GM12878 (cell line): ENCODE results near the gene PGAP6. TPM values are rescaled to one million over a fixed set of nuclear protein-coding genes. Genes with fewer than 3 reads are reported as not detected.

ENCODE experiments used
- ATAC-seq: fragments of 200-7000 bp; cut with Tn5 transposase; 3 replicates; pipeline ENCODE4 v1.9.1; 2020; ENCODE audit warnings: mild to moderate bottlenecking, moderate library complexity
- BruUV-seq: library from RNA; stranded (reverse); fragments of 400-500 nt; replicated peaks from 2 replicates; lab custom pipeline; 2021; lab: Mats Ljungman, UMichigan
- CTCF ChIA-PET: fragments of 300-600 bp; sonication (Branson Sonifier 250); formaldehyde crosslinking; extraction: SDS; loops from one replicate; lab custom pipeline; 2021; ENCODE audit warnings: inconsistent platforms; lab: Yijun Ruan, JAX
- POLR2A ChIA-PET: fragments of 350-600 bp; formaldehyde crosslinking; extraction: SDS; loops from one replicate; lab custom pipeline; 2021; ENCODE audit warnings: inconsistent platforms; lab: Charles Lee
- RAD21 ChIA-PET: fragments of 300-600 bp; sonication (Branson Sonifier 250); formaldehyde crosslinking; loops from one replicate; lab custom pipeline; 2023; ENCODE audit warnings: antibody characterized with exemption; ENCODE audit not compliant: unreplicated experiment; lab: Charles Lee
- SMC1A ChIA-PET: fragments of 300-600 bp; sonication (Branson Sonifier 250); formaldehyde crosslinking; loops from one replicate; lab custom pipeline; 2023; ENCODE audit not compliant: unreplicated experiment, uncharacterized antibody; lab: Charles Lee
- DNase-seq: peaks from one replicate; pipeline ENCODE4 v3.0.0-alpha.2; 2011; ENCODE audit warnings: low read depth, low spot score
- FAIRE-seq: peaks from 3 replicates; lab custom pipeline; 2011; peaks lifted over from hg19 to GRCh38; lab: Jason Lieb, UNC
- H2AFZ ChIP-seq: 2 replicates; pipeline ENCODE4 v1.6.0; 2011; ENCODE audit warnings: low read depth, low read length, control low read depth; ENCODE audit not compliant: control insufficient read depth
- H3K27ac ChIP-seq: 2 replicates; pipeline ENCODE4 v1.5.1; 2011; ENCODE audit warnings: control low read depth; ENCODE audit not compliant: control insufficient read depth, insufficient read depth
- H3K27me3 ChIP-seq, 2 experiments: replicated peaks in 1 of 2; 2 replicates each; pipeline versions ENCODE4 v1.6.0 to v1.6.1; 2011; ENCODE audit warnings: low read length in 1 of 2; ENCODE audit not compliant: control insufficient read depth in 2 of 2, insufficient read depth in 2 of 2
- H3K36me3 ChIP-seq, 2 experiments: 2 replicates each; pipeline ENCODE4 v1.5.1; 2011; ENCODE audit warnings: low read length in 1 of 2; ENCODE audit not compliant: control insufficient read depth in 2 of 2, insufficient read depth in 2 of 2
- H3K4me1 ChIP-seq: 2 replicates; pipeline ENCODE4 v1.6.1; 2011; ENCODE audit warnings: mild to moderate bottlenecking, low read length, moderate library complexity, mixed read lengths; ENCODE audit not compliant: control insufficient read depth, insufficient read depth
- H3K4me2 ChIP-seq: 2 replicates; pipeline ENCODE4 v1.6.0; 2011; ENCODE audit warnings: control low read depth; ENCODE audit not compliant: control insufficient read depth, insufficient read depth
- H3K4me3 ChIP-seq: fragments of 200-600 bp; sonication (generic); 2 replicates; pipeline ENCODE4 v1.5.1; 2016
- H3K79me2 ChIP-seq: 2 replicates; pipeline ENCODE4 v1.6.0; 2011; ENCODE audit warnings: low read length; ENCODE audit not compliant: control insufficient read depth, insufficient read depth
- H3K9ac ChIP-seq: 2 replicates; pipeline ENCODE4 v1.8.0; 2011; ENCODE audit warnings: low read length, control low read depth, mixed read lengths; ENCODE audit not compliant: control insufficient read depth, insufficient read depth
- H3K9me3 ChIP-seq: replicated peaks from 3 replicates; pipeline ENCODE4 v1.5.1; 2011; ENCODE audit warnings: mild to moderate bottlenecking, low read length; ENCODE audit not compliant: control insufficient read depth, insufficient read depth
- H4K20me1 ChIP-seq: 2 replicates; pipeline ENCODE4 v1.6.0; 2011; ENCODE audit not compliant: control insufficient read depth, insufficient read depth
- NR2C2 ChIP-seq: IDR thresholded peaks from 2 replicates; pipeline ENCODE4 v1.6.1; 2011; ENCODE audit warnings: borderline replicate concordance, low read depth; ENCODE audit not compliant: control insufficient read depth, insufficient read length
- SUZ12 ChIP-seq: fragments of 200-600 bp; sonication (generic); IDR thresholded peaks from one replicate; pipeline ENCODE4 v1.6.1; 2018; ENCODE audit warnings: antibody characterized with exemption, mild to moderate bottlenecking; ENCODE audit not compliant: unreplicated experiment
- TBL1XR1 ChIP-seq: IDR thresholded peaks from 2 replicates; pipeline ENCODE4 v1.6.1; 2012; ENCODE audit warnings: low read depth, low read length, improper control_type of control experiment
- ZNF274 ChIP-seq: IDR thresholded peaks from one replicate; pipeline ENCODE4 v1.8.0; 2011; ENCODE audit not compliant: insufficient read length, insufficient read depth
- WGBS: methylation state at CpG from one replicate; pipeline ENCODE4 v1.1.6; 2016; ENCODE audit warnings: low lambda C conversion rate; ENCODE audit not compliant: insufficient replicate concordance, insufficient coverage; ENCODE audit errors: missing lambda C conversion rate; 5-methylcytosine and 5-hydroxymethylcytosine counted together
- in situ Hi-C: fragments of 300-500 bp; cut with MboI; formaldehyde crosslinking; loops from 9 replicates; pipeline ENCODE4 v1.14.3; 2018; ENCODE audit warnings: mixed read lengths
- intact Hi-C: fragments of 100-400 bp; cut with micrococcal nuclease; formaldehyde crosslinking; loops from one replicate; pipeline ENCODE4 v1.14.2; 2022; ENCODE audit not compliant: unreplicated experiment
- polyA plus RNA-seq, 11 experiments: library from polyadenylated mRNA; depleted of rRNA in 4 of 11; unstranded in 6 of 11; stranded (reverse) in 5 of 11; fragments of >200 nt; fragmentation: Nextera tagmentation in 4 of 11; fragmentation: Illumina TruSeq in 1 of 11; extraction: Ambion mirVana in 4 of 11; extraction: Trizol in 1 of 11; gene quantifications; 1 replicate in 1 of 11; 2 replicates in 10 of 11; pipeline versions ENCODE4 v1.2.1 to v1.2.3, GENCODE V29; 2011 to 2016; ENCODE audit warnings: inconsistent platforms in 2 of 11, missing spikeins in 2 of 11, low read depth in 1 of 11
- total RNA-seq, 4 experiments: library from RNA; depleted of rRNA in 3 of 4; stranded (reverse); fragments of >200 nt in 3 of 4; fragmentation: Illumina TruSeq in 1 of 4; extraction: Trizol in 1 of 4; gene quantifications; 2 replicates each; pipeline versions ENCODE4 v1.2.1 to v1.2.3, GENCODE V29; 2013 to 2021
- TF ChIP-seq, protein P1 (sequence below): IDR thresholded peaks from 2 replicates; pipeline ENCODE4 v1.6.1; 2012; ENCODE audit warnings: low read length, inconsistent platforms

PGAP6 gene
- total and polyA plus RNA-seq, 10 of the 15 experiments (the other 5 are each of a cell fraction or from before 2014, with no cell fraction given) = 0.76 to 48.8 (median 18.4) TPM

DNA sequence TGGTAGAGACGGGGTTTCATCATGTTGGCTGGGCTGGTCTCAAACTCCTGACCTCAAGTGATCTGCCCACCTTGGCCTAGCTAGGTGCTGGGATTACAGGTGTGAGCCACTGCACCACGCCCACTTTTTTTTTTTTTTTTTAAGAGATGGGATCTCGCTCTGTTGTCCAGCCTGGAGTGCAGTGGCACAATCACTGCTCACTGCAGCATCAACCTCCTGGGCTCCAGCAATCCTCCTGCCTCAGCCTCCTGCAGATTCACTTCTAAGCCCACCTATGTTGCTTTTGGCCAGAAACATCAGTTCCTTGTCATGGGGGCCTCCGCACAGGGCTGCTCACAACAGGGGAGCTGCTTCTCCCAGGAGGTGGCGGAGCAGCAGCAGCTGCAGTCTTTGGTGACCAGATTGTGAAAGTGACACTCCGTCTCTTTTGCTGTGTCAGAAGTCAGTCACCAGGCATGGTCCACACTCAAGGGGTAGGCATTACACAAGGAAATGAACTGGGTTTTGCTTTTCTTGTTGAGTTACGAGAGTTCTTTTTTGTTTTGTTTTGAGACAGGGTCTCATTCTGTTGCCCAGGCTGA lies 10.8 kb upstream of the PGAP6 start:
- no peaks in the 10 kb centered on the region for H4K20me1 ChIP-seq
- H3K36me3 ChIP-seq = no peaks in the 10 kb centered on the region
- in situ Hi-C loops (loop anchor here (10.0 kb wide), 1 partner anchor 272 kb away; the partner anchor contains the start of gene RHOT2), intact Hi-C loops (loop anchor here (10.0 kb wide), 2 partner anchors 102 to 272 kb away; partner anchors contain the start of gene RHOT2)
- H3K4me3 ChIP-seq = no peak overlapping the region
- no peak overlapping the region for H3K4me2 ChIP-seq
- RAD21 ChIA-PET = interaction anchor here (0.7 kb wide), 1 partner anchor 64 kb away, joined by 3 read pairs; no protein-coding TSS in a partner anchor
- no peaks in the 10 kb centered on the region; the same call in 2 of the 3 replicates for H3K9me3 ChIP-seq
- H3K27ac ChIP-seq = no peak overlapping the region
- SMC1A ChIA-PET = interaction anchor here (0.7 kb wide), 1 partner anchor 23 kb away, joined by 3 read pairs; no protein-coding TSS in a partner anchor
- no peak overlapping the region for H2AFZ ChIP-seq
- ATAC-seq = no peak
- no peak for FAIRE-seq
- peaks cover 8% of the 10 kb centered on the region; the same call in 1 of the 2 replicates for H3K4me1 ChIP-seq
- H3K9ac ChIP-seq = no peak overlapping the region
- POLR2A ChIA-PET = interaction anchor here (0.6 kb wide), 1 partner anchor 16 kb away, joined by 3 read pairs; no protein-coding TSS in a partner anchor
- DNase-seq = no peak
- BruUV-seq = no TSS peak
- H3K79me2 ChIP-seq = peaks cover 2% of the 10 kb centered on the region; the same call in 1 of the 2 replicates
- WGBS = 80% methylated on average over 7 of the region's 7 CpGs
- H3K27me3 ChIP-seq = no peaks in the 10 kb centered on the region
- CTCF ChIA-PET = interaction anchor here (0.6 to 1.8 kb wide), 6 partner anchors 8 to 109 kb away, joined by 3 to 5 read pairs (median 3); partner anchors contain the start of gene DECR2
- no peak for TF ChIP-seq NR2C2
- TF ChIP-seq TBL1XR1 = no peak
- no peak for TF ChIP-seq SUZ12
- TF ChIP-seq, protein P1, sequence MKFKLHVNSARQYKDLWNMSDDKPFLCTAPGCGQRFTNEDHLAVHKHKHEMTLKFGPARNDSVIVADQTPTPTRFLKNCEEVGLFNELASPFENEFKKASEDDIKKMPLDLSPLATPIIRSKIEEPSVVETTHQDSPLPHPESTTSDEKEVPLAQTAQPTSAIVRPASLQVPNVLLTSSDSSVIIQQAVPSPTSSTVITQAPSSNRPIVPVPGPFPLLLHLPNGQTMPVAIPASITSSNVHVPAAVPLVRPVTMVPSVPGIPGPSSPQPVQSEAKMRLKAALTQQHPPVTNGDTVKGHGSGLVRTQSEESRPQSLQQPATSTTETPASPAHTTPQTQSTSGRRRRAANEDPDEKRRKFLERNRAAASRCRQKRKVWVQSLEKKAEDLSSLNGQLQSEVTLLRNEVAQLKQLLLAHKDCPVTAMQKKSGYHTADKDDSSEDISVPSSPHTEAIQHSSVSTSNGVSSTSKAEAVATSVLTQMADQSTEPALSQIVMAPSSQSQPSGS = no peak
- TF ChIP-seq ZNF274 = no peak
